ENCODE results near the gene CFAP299. TPM values are rescaled to one million over a fixed set of nuclear protein-coding genes. Genes with fewer than 3 reads are reported as not detected.

CFAP299 gene
- total RNA-seq, 1 donor from 2014 or later: not detected

DNA sequence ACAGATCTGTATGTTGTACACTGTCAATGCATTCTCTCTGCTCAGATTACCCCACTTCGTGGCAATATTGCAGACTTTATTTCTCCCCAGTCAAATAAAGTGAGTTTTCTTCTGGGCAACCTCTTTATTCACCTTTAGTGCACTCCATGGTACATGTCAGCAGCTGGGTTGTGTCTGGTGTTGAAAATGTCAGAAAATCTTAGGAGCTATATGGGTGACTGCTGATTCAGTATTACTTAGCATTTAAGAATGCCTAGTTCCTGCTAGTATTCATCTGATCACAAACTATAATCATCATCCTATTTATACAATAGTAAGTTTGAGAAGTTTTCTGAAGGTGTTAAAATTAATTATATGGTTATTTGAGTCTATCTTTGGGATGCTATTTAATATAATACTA, 112.5 kb downstream of the CFAP299 start:
- H3K36me3 Mint-ChIP-seq (ENCODE audit: low read depth): no peaks in the 10 kb centered on the region
- H3K27me3 Mint-ChIP-seq (ENCODE audit: low read depth): no peaks in the 10 kb centered on the region
- no peak overlapping the region for H3K4me3 Mint-ChIP-seq
- TF ChIP-seq, protein P1, sequence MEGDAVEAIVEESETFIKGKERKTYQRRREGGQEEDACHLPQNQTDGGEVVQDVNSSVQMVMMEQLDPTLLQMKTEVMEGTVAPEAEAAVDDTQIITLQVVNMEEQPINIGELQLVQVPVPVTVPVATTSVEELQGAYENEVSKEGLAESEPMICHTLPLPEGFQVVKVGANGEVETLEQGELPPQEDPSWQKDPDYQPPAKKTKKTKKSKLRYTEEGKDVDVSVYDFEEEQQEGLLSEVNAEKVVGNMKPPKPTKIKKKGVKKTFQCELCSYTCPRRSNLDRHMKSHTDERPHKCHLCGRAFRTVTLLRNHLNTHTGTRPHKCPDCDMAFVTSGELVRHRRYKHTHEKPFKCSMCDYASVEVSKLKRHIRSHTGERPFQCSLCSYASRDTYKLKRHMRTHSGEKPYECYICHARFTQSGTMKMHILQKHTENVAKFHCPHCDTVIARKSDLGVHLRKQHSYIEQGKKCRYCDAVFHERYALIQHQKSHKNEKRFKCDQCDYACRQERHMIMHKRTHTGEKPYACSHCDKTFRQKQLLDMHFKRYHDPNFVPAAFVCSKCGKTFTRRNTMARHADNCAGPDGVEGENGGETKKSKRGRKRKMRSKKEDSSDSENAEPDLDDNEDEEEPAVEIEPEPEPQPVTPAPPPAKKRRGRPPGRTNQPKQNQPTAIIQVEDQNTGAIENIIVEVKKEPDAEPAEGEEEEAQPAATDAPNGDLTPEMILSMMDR (conservative IDR thresholded peaks at IDR 0.05): no peak
- no peak for DNase-seq (ENCODE audit: low read depth, low spot score)
- no peak overlapping the region for H3K27ac Mint-ChIP-seq (ENCODE audit: unreplicated experiment)
- no peaks in the 10 kb centered on the region for H3K4me1 Mint-ChIP-seq
- peaks cover 9% of the 10 kb centered on the region for H3K9me3 Mint-ChIP-seq

DNA sequence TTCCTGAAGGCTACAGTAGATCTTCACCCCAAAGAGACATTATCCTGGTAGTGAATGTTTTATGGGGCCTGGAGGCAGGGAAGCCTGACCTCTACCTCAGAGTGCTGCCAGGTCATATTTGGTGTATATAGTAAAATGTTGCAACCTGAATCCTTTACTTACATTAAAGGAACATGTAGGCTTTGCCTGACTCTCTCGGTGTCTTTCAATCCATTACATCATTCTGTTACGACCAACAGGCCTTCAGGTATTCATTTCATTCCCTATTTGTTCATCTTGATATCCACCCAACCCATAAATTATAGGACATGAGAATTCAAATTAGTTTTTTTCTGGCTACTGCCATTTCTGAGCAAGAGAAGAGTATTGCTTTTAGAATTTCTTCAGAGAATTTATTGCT, 116.5 kb downstream of the CFAP299 start:
- Mint-ChIP-seq H3K36me3 (ENCODE audit: low read depth) (no peaks in the 10 kb centered on the region), H3K4me1 (no peaks in the 10 kb centered on the region)
- TF ChIP-seq, protein P1 (conservative IDR thresholded peaks at IDR 0.05): no peak

DNA sequence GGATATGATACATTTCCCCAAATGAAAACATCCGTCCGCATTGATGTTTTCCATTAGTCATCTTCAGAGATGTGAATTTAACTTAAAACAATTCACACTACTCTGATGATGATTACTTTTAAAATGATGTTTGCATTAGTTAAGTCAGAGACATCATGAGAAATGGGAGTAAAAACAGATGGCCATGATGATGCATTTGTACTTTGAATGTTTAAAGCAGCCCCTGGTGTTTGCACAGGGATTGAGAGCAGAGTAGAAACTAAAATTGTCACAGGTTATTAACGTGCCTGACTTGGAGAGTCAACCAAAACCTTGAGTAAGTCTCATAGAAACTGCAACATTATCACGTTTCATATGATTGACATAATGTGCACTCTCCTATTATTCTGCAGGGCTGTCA, 117.2 kb downstream of the CFAP299 start:
- Mint-ChIP-seq H3K4me3 (no peak overlapping the region), H3K27ac (ENCODE audit: unreplicated experiment) (no peak overlapping the region)

More for the DNA sequence above, 116.5 kb downstream of the CFAP299 start:
- no peak overlapping the region for H3K27ac Mint-ChIP-seq (ENCODE audit: unreplicated experiment)
- no peak for DNase-seq (ENCODE audit: low read depth, low spot score)
- no peaks in the 10 kb centered on the region for H3K9me3 Mint-ChIP-seq
- H3K27me3 Mint-ChIP-seq (ENCODE audit: low read depth): no peaks in the 10 kb centered on the region
- no peak overlapping the region for H3K4me3 Mint-ChIP-seq

DNA sequence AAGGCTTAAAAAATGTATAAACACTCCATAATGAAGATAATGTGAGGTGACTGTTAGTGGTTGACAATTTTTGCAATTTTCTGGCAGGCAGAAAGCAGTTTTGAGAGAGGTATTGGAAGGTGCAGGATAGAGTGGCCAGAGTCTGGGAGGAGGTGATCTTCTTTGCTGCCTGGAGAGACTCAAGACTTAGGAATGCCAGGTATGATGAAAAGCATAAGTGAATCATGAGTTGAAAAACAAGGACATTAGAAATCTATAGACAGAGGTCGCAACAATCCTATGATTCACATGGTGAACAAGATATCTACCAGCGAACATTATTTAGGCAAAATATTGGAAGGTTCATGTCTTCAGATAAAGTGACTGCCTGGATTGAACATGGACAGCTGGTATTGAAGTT, 118.5 kb downstream of the CFAP299 start:
- no peak for DNase-seq (ENCODE audit: low read depth, low spot score)
- H3K27me3 Mint-ChIP-seq (ENCODE audit: low read depth): no peaks in the 10 kb centered on the region
- H3K4me1 Mint-ChIP-seq: no peaks in the 10 kb centered on the region
- no peaks in the 10 kb centered on the region for H3K9me3 Mint-ChIP-seq
- no peaks in the 10 kb centered on the region for H3K36me3 Mint-ChIP-seq (ENCODE audit: low read depth)
- no peak overlapping the region for H3K27ac Mint-ChIP-seq (ENCODE audit: unreplicated experiment)
- H3K4me3 Mint-ChIP-seq: no peak overlapping the region
- TF ChIP-seq, protein P1 (conservative IDR thresholded peaks at IDR 0.05): no peak

More for the DNA sequence above, 117.2 kb downstream of the CFAP299 start:
- no peaks in the 10 kb centered on the region for H3K36me3 Mint-ChIP-seq (ENCODE audit: low read depth)
- no peaks in the 10 kb centered on the region for H3K4me1 Mint-ChIP-seq
- H3K27me3 Mint-ChIP-seq (ENCODE audit: low read depth): no peaks in the 10 kb centered on the region
- no peaks in the 10 kb centered on the region for H3K9me3 Mint-ChIP-seq
- DNase-seq (ENCODE audit: low read depth, low spot score): no peak
- TF ChIP-seq, protein P1 (conservative IDR thresholded peaks at IDR 0.05): no peak

DNA sequence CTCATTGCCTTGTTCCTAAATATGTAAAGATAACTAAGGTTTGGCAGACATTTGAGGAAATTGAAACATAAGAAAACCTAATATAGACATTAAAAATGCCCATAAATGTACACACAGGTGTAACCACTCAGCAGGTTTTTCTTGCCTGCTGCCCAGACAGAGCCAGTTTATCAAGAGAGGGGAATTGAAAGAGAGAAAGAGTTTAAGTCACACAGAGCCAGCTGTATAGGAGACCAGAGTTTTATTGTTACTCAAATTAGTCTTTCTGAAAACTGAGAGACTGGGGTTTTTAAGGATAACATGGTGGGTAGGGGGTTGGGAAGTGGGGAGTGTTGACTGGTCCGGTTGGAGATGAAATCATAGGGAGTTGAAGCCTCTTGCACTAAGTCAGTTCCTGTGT, 119.0 kb downstream of the CFAP299 start:
- TF ChIP-seq, protein P1 (conservative IDR thresholded peaks at IDR 0.05): no peak
- H3K36me3 Mint-ChIP-seq (ENCODE audit: low read depth): no peaks in the 10 kb centered on the region
- no peaks in the 10 kb centered on the region for H3K9me3 Mint-ChIP-seq
- H3K4me3 Mint-ChIP-seq: no peak overlapping the region
- H3K4me1 Mint-ChIP-seq: no peaks in the 10 kb centered on the region
- H3K27me3 Mint-ChIP-seq (ENCODE audit: low read depth): no peaks in the 10 kb centered on the region
- H3K27ac Mint-ChIP-seq (ENCODE audit: unreplicated experiment): no peak overlapping the region
- DNase-seq (ENCODE audit: low read depth, low spot score): no peak

Data from neural crest cell (in vitro differentiated cells).